Erythroblast (primary cell): Measurements from ENCODE around the gene CDX1.

ENCODE experiments used
- DNase-seq, 2 experiments: peaks; one replicate each; lab custom pipeline; 2025; lab: John Stamatoyannopoulos, UW
- GATA1 ChIP-seq: IDR thresholded peaks from 2 replicates; pipeline ENCODE4 v1.6.1; 2011; ENCODE audit warnings: low read depth, mild to moderate bottlenecking, control low read depth, low read length, moderate library complexity
- POLR2A ChIP-seq: IDR thresholded peaks from 2 replicates; pipeline ENCODE4 v1.6.1; 2011; ENCODE audit warnings: mild to moderate bottlenecking, low read length

The CDX1 gene

GRCh38 chr5:150166650-150167511 lies at the start of gene CDX1:
Gene CDX1 (plus strand): TSS chr5:150166778. CDS start chr5:150166877, 99 bp downstream.
- no peak for DNase-seq
- TF ChIP-seq GATA1 (no peak), POLR2A (no peak)

DNA sequence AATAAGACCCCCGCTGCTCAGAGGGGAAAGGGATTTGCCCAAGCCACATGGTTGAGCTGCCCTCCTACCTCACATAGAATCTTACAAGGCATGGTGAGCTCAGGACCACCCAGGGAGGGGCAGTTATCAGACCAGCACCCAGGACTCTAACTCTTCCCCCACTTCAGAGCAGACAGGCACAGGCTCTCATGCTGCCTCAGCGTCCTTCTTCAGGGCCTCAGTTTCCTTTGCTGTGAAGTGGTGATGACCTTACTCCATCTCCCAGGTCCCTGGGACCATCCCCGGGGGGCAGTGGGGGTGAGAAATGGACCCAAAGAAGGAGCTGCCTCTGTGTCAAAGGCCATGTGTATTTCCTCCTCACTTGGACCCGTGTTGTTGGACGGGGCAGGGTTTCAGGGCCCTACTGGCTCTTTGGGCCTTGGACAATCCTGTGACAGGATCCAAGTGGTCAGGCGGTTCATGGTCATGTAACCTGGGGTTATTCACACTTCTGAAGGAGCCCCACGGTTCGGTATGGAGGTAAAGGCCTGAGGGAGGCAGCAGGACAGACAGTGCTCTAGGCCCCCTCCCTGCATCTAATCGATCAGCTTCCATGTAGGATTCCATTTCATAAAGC lies 48.5 kb upstream of the CDX1 start:
- DNase-seq = no peak

GRCh38 chr5:150118561-150119229 lies 47.9 kb upstream of the CDX1 start:
- TF ChIP-seq GATA1 (no peak), POLR2A (no peak)
- no peak for DNase-seq

More for the DNA sequence above, 48.5 kb upstream of the CDX1 start:
- TF ChIP-seq POLR2A (no peak), GATA1 (no peak)

DNA sequence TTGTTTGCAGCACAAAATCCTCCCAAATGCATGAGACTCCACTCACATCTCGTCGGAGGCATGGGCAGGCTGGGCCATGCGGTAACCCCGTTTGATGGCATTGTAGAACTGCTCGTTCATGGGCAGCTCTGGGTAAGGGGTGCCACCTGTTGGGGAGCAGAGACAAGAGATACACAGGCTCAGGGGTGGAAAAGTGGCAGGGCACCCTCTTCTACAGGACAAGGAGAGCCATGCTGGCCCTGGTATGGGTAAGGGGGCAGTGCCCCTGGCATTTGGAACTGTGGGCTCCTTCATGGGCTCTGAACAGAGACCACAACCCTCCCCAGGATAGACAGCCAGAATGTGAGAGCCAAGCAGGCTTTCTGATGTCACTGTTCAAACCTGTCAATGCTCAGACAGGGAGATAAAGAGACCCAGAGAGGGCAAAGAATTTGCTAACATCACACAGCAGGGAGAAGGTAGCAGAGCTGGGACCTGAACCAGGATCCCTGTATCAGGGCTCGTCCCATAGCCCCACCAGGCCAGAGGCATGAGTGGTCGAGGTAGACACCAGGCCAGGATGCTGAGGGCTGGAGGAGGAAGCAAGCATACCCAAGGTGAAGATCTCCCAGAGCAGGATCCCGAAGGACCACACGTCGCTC lies 47.0 kb upstream of the CDX1 start:
- DNase-seq = no peak
- TF ChIP-seq GATA1 (no peak), POLR2A (no peak)

- DNase-seq = no peak
- TF ChIP-seq GATA1 = no peak
- no peak for TF ChIP-seq POLR2A
Measured at GRCh38 chr5:150120062-150120441, 46.5 kb upstream of the CDX1 start.

GRCh38 chr5:150120617-150121447 lies 45.7 kb upstream of the CDX1 start:
- no peak for DNase-seq
- no peak for TF ChIP-seq GATA1
- TF ChIP-seq POLR2A = no peak

- TF ChIP-seq POLR2A = no peak
- no peak for TF ChIP-seq GATA1
- DNase-seq = no peak
Measured at GRCh38 chr5:150121448-150122157, 45.0 kb upstream of the CDX1 start.

DNA sequence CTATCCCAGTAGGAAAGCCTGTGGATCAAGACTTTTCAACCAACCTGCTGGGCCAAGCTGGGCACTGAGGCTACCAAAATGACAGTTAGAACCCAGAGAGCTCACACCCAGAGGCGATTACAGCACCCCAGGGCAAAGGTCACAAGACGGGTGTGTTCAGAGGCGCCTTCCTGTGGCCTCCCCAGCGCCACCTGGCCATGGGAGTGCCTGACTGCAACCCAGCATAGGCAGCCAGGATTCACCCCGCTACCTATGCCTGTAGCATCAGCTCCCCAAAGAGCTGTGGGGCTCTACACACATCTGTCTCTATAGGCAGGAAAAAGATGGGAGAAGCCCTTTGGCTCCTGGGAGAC lies 44.4 kb upstream of the CDX1 start:
- DNase-seq = peak; percentile 81 to 84
- TF ChIP-seq GATA1 (no peak), POLR2A (no peak)

GRCh38 chr5:150122536-150123481 lies 43.8 kb upstream of the CDX1 start:
- TF ChIP-seq POLR2A (no peak), GATA1 (no peak)
- DNase-seq = no peak

- DNase-seq = no peak
Measured at GRCh38 chr5:150123542-150123941, 43.0 kb upstream of the CDX1 start.

DNA sequence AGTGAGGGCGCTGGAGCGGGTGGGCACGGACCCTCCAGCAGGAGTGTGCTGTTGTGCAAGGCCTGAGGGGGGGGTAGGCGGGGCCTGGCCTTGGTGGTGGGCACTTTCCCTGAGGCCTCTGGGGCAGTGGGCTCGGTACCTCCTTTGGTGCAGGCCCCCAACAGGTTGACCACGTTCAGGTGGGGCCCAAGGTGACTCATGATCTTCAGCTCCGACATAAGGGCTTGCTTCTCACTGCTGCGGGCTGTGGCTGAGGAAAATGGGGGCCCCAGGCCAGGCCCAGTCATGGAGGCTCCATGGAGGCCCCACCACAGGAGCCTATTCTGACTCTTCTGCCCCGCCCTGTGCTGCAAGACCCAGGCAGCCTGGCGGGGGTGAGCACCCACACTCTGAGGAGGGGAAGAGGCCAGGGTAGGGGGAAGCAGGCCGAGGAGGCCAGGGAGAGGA lies 42.4 kb upstream of the CDX1 start:
- DNase-seq = no peak
- no peak for TF ChIP-seq POLR2A
- TF ChIP-seq GATA1 = no peak

More at GRCh38 chr5:150123542-150123941, 43.0 kb upstream of the CDX1 start:
- no peak for TF ChIP-seq GATA1
- no peak for TF ChIP-seq POLR2A
